Tibial artery (tissue), 4 donors: ENCODE measurements around the gene ADAMTS14.

Experiments
- DNase-seq, 2 donors: peaks; one replicate each; pipeline ENCODE4 v3.0.0-alpha.2; 2019
- H3K27ac ChIP-seq, 2 donors: fragments of 200-600 bp; sonication (generic) in 1 of 2; 1 replicate in 1 of 2; 2 replicates in 1 of 2; pipeline ENCODE4 v1.5.1; 2018 to 2019; ENCODE audit warnings: mild to moderate bottlenecking in 1 of 2
- H3K27me3 ChIP-seq, 2 donors: fragments of 200-600 bp; sonication (generic) in 1 of 2; one replicate each; pipeline versions ENCODE4 v1.5.1 to v1.6.0; 2016 to 2019
- H3K36me3 ChIP-seq, 3 donors: fragments of 200-600 bp; sonication (generic) in 2 of 3; one replicate each; pipeline ENCODE4 v1.5.1; 2016 to 2019; ENCODE audit warnings: mild to moderate bottlenecking in 2 of 3
- H3K4me1 ChIP-seq, 4 donors: fragments of 200-600 bp; sonication (generic) in 2 of 4; 1 replicate in 3 of 4; 2 replicates in 1 of 4; pipeline ENCODE4 v1.5.1; 2016 to 2019
- H3K4me3 ChIP-seq, 2 donors: fragments of 200-600 bp; sonication (generic) in 1 of 2; 1 replicate in 1 of 2; 2 replicates in 1 of 2; pipeline ENCODE4 v1.5.1; 2018 to 2019; ENCODE audit warnings: mild to moderate bottlenecking in 2 of 2
- H3K9me3 ChIP-seq, 3 donors: fragments of 200-600 bp; sonication (generic) in 1 of 3; one replicate each; pipeline ENCODE4 v1.5.1; 2016 to 2019
- intact Hi-C: fragments of 100-400 bp; cut with DNase I; formaldehyde crosslinking; loops from one replicate; pipeline ENCODE4 v1.15.0; 2023; ENCODE audit warnings: low total_unique reads
- TF ChIP-seq, protein P1 (sequence below), 2 experiments: fragments of 200-600 bp in 1 of 2; fragments of 450-650 bp in 1 of 2; IDR thresholded peaks; one replicate each; pipeline ENCODE4 v1.5.1; 2017 to 2019; ENCODE audit warnings: antibody characterized with exemption in 2 of 2, mild to moderate bottlenecking in 1 of 2, moderate library complexity in 1 of 2

The ADAMTS14 gene

DNA sequence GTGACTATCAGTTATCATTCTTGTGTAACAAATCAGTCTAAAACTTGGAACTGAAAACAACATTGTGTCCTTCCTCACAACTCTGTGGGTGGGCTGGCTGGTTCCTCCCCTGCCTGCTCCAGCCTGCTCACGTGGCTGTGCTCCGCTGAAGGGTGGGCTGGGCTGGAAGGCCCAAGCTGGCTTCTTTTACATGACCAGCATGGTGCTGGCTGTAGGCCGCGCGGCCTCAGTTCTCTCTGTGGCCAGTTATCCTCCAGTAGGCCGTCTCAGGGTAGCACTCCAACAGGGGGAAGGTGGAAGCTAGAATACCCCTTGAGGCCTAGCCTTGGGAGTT lies 11.3 kb downstream of the ADAMTS14 start:
- intact Hi-C loops = no loop called here
- Histone ChIP-seq H3K36me3 (no peaks in the 10 kb centered on the region), H3K4me3 (no peak overlapping the region), H3K27ac (no peak overlapping the region), H3K4me1 (no peaks in the 10 kb centered on the region), H3K9me3 (no peaks in the 10 kb centered on the region), H3K27me3 (peaks cover 0 to under 1% of the 10 kb centered on the region in 2 donors)
- TF ChIP-seq, protein P1, sequence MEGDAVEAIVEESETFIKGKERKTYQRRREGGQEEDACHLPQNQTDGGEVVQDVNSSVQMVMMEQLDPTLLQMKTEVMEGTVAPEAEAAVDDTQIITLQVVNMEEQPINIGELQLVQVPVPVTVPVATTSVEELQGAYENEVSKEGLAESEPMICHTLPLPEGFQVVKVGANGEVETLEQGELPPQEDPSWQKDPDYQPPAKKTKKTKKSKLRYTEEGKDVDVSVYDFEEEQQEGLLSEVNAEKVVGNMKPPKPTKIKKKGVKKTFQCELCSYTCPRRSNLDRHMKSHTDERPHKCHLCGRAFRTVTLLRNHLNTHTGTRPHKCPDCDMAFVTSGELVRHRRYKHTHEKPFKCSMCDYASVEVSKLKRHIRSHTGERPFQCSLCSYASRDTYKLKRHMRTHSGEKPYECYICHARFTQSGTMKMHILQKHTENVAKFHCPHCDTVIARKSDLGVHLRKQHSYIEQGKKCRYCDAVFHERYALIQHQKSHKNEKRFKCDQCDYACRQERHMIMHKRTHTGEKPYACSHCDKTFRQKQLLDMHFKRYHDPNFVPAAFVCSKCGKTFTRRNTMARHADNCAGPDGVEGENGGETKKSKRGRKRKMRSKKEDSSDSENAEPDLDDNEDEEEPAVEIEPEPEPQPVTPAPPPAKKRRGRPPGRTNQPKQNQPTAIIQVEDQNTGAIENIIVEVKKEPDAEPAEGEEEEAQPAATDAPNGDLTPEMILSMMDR (IDR thresholded peaks at IDR 0.05) = no peak
- no peak for DNase-seq

DNA sequence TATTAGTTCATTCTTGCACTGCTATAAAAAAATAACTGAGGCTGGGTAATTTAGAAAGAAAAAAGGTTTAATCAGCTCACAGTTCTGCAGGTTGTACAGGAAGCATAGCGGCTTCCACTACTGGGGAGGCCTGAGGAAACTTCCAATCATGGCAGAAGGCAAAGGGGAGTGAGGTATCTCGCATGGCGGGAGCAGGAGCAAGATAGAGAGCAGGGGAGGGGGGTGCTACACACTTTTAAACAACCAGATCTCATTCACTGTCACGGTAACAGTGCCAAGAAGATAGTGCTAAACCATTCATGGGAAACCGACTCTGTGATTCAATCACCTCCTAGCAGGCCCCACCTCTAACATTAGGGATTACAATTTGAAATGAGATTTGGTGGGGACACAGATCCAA lies 11.6 kb downstream of the ADAMTS14 start:
- H3K9me3 ChIP-seq = no peaks in the 10 kb centered on the region
- H3K4me3 ChIP-seq = no peak overlapping the region
- TF ChIP-seq, protein P1 (IDR thresholded peaks at IDR 0.05) = no peak
- no peaks in the 10 kb centered on the region for H3K36me3 ChIP-seq
- H3K27ac ChIP-seq = no peak overlapping the region
- intact Hi-C loops = no loop called here
- H3K4me1 ChIP-seq = no peaks in the 10 kb centered on the region
- no peak for DNase-seq
- H3K27me3 ChIP-seq = no peaks in the 10 kb centered on the region

DNA sequence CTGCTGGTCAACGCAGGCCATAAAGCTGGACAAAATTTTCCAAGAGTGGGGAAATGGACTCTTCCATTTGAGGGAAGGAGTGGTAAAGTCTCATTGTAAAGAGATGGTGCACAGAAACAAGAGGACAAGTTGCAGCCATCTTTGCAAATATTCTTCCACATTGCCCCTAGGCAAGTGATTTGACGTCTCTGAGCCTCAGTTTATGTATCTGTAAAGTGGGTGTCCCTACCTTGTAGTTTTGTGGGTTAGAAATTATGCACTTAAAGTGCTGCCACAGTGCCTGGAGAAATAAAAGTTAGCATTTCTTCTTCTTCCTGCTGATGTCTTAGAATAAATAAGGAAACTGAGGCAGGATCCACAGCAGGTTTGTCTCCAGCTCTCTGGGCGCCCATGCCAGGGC lies 12.1 kb downstream of the ADAMTS14 start:
- Histone ChIP-seq H3K27me3 (no peaks in the 10 kb centered on the region), H3K27ac (no peak overlapping the region), H3K4me1 (no peaks in the 10 kb centered on the region), H3K36me3 (no peaks in the 10 kb centered on the region), H3K4me3 (no peak overlapping the region), H3K9me3 (no peaks in the 10 kb centered on the region)
- TF ChIP-seq, protein P1 (IDR thresholded peaks at IDR 0.05) = no peak
- DNase-seq = no peak
- intact Hi-C loops = no loop called here

DNA sequence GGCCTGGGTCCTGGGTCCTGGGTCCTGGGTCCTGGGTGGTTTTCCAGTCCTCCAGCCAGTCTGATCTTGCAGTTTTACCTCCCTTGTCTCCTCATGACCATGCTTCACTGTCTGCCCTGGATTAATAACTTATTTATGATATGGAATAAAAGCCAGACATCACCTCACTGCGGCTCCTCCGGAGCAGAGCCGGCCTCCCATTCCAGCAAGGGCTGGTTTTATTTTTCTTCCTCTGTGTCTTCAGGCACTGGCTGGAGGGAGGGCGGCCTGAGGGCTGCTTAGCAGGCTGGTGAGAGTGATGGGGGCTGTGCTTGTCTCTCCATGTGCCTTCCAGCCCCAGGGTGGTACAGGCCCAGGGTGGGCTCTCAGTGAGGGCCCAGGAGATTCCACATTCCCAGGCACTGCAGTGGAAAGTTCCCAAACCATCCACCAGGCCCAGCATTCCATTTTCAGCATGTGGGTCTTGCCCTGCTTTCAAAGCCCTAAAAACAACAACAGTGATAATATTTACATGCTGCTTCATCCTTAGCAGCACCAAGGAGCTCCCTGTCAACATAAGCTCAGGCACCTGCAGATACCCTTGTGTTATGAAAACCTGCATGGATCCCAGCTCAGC lies 12.6 kb downstream of the ADAMTS14 start:
- no peak overlapping the region for H3K4me3 ChIP-seq
- no peak for DNase-seq

DNA sequence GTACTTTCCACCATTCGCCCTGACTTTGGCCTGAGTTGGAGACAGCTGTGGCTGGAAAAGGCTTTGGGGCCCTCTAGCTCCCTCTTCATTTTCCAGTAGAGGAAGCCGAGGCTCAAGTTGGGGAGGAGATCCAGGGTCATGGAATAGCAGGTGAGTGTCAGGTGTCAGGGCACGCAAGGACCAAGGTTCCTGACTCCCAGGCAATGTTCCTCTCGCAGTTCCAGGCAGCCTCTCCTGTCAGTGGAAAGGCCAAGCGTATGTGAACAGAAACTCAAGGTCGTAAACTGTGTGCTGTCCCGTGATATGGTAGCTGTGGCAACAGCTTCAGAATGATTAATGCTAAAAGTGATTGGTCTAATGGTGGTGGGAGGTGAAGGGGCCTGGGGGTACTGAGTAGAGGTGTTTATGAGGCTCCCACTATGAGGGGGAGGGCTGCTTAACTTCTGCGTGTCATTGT lies 13.2 kb downstream of the ADAMTS14 start:
- Histone ChIP-seq H3K27ac (no peak overlapping the region), H3K4me1 (no peaks in the 10 kb centered on the region), H3K36me3 (no peaks in the 10 kb centered on the region), H3K27me3 (no peaks in the 10 kb centered on the region), H3K9me3 (no peaks in the 10 kb centered on the region), H3K4me3 (no peak overlapping the region)
- TF ChIP-seq, protein P1 (IDR thresholded peaks at IDR 0.05) = no peak
- no peak for DNase-seq
- intact Hi-C loops = no loop called here

More for the DNA sequence above, 12.6 kb downstream of the ADAMTS14 start:
- Histone ChIP-seq H3K27me3 (no peaks in the 10 kb centered on the region), H3K4me1 (no peaks in the 10 kb centered on the region), H3K36me3 (no peaks in the 10 kb centered on the region), H3K9me3 (no peaks in the 10 kb centered on the region), H3K27ac (no peak overlapping the region)
- intact Hi-C loops = no loop called here
- TF ChIP-seq, protein P1 (IDR thresholded peaks at IDR 0.05) = no peak

DNA sequence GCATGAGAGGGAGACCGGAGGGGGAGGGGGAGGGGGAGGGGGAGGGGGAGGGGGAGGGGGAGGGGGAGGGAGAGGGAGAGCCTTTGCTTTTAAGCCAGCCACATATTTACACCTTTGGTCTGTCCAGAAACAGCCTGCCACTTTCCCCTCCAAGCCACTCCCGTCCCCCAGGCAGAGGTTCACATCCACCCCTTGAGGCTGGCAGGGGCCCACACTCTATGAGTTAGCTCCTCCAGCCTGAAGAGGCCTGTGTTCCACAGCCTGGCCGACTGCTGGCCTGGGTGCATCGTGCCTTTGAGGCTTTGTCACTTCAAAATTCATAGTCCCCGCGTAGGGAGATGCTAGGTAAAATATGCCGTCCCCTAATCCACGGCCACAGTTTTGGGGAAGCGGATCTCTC lies 16.5 kb downstream of the ADAMTS14 start:
- TF ChIP-seq, protein P1 (IDR thresholded peaks at IDR 0.05) = no peak
- H3K36me3 ChIP-seq = no peaks in the 10 kb centered on the region
- H3K9me3 ChIP-seq = no peaks in the 10 kb centered on the region
- no peak overlapping the region for H3K4me3 ChIP-seq
- H3K27ac ChIP-seq = no peak overlapping the region
- intact Hi-C loops = no loop called here
- no peaks in the 10 kb centered on the region for H3K27me3 ChIP-seq
- peaks cover 0 to 2% (median 0%) of the 10 kb centered on the region in 4 donors for H3K4me1 ChIP-seq
- no peak for DNase-seq
